Measurements from ENCODE around the gene GPR162.

The GPR162 gene

DNA sequence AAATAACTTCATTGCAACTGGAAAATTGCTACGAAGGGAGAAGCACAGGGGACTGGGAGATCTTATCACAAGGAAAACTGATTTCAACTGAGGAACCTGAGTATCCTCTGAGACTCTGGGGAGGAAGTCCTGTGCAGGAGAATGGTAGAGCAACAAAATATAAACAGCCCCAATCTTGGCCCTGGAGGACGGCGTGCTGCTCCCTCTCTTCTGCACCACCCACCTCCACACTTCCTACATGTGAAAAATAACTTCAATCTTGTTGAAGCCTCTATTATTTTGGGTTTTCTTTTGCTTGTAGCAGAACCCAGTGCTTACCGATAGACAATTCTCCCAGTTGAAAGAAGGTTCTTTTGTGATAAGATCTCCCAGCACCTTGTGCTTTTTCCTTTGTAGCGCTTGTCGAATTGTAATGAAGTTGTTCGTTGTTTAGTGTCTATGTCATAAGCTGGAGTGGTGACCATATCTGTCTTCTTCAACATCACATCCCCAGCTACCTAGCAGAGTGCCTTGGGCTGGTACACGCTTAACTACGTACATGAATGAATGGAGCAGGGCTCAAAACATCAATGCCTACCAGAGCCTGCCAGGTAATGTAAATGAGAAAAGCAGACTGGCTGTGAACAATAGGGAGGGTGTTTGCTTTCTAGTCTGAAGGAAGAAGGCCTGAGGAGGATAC, 35.1 kb upstream of the GPR162 start:
- no peak for DNase-seq (ENCODE audit: low read depth, low spot score)
- H3K27ac ChIP-seq = no peak overlapping the region

DNA sequence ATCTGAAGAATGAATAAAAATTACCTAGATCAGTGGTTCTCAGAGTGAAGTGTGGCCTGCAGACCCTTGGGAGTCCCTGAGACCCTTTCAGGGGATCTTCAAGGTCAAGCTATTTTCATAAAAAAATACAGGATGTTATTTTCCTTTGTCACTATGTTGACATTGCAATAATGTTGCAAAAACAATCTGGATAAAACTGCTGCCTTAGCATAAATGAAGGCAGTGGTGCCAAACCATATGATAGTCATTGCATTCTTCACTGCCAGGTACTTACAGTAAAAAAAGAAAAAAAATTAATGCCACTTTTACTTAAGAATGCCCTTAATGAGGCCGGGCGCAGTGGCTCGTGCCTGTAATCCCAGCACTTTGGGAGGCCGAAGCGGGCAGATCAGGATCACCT, 34.3 kb upstream of the GPR162 start:
- no peak overlapping the region for H3K27ac ChIP-seq
- DNase-seq (ENCODE audit: low read depth, low spot score) = no peak

DNA sequence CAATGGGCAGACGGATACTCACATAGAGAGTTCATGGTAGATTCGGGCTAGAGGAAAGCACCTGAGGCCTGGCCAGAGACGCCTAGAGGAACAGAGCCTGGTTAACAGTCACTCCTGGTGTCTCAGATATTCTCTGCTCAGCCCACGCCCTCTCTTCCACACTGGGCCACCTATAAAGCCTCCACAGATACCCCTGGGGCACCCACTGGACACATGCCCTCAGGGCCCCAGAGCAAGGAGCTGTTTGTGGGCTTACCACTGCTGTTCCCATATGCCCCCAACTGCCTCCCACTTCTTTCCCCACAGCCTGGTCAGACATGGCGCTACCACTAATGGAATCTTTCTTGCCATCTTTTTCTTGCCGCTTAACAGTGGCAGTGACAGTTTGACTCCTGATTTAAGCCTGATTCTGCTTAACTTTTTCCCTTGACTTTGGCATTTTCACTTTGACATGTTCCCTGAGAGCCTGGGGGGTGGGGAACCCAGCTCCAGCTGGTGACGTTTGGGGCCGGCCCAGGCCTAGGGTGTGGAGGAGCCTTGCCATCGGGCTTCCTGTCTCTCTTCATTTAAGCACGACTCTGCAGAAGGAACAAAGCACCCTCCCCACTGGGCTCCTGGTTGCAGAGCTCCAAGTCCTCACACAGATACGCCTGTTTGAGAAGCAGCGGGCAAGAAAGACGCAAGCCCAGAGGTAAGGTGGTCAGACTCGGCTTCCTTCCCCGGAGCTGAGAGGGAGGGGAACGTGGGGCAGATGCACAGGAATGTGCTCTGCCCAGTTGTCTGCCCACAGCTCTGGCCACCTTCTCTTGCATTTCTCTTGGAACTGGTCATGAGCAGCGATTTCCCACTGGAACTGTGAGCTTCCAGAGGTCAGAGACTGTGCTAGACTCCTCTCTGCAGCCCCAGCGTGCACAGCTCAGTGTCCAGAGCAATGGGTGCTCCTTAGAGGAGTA, 32.4 kb upstream of the GPR162 start, which contains the start of gene CD4:
Gene CD4, plus strand, starts transcription at position 557 of the 953 bp plus-strand sequence. CDS start 10,611 bp downstream, outside the sequence.
- no peak for DNase-seq (ENCODE audit: low read depth, low spot score)
- no peak within 1 kb of the TSS for H3K27ac ChIP-seq

DNA sequence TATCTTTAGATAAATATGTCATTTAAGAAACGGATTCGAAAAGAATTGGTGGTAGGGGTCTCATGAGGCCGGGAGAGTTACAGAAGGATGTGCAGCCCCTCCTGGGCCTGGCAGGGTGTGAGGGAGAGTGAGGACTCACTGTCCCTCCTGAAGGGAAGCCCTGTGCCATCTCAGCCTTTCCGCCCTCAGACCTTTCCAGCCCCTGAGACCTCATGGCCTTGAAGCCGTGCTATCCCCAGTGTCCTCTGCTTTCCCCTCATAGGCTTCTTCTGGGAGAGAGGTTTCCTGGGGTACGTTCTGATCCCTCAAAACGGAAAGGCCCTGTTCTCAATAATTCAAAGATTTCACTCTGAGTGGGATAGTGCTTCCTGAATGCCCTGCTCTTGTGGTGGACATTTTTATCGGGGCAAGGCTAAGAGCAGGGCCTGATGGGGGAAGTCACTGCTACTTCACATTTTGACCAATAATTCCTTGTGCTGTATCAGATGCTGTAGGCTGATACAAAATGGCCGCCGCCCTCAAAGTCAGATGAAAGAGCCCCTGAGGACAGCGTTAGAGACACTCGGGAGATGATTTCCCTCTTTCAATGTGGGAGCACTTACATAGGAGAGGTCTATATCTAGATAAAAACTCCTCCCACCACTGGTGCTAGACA, 31.0 kb upstream of the GPR162 start:
- no peak overlapping the region for H3K27ac ChIP-seq
- DNase-seq (ENCODE audit: low read depth, low spot score) = no peak

DNA sequence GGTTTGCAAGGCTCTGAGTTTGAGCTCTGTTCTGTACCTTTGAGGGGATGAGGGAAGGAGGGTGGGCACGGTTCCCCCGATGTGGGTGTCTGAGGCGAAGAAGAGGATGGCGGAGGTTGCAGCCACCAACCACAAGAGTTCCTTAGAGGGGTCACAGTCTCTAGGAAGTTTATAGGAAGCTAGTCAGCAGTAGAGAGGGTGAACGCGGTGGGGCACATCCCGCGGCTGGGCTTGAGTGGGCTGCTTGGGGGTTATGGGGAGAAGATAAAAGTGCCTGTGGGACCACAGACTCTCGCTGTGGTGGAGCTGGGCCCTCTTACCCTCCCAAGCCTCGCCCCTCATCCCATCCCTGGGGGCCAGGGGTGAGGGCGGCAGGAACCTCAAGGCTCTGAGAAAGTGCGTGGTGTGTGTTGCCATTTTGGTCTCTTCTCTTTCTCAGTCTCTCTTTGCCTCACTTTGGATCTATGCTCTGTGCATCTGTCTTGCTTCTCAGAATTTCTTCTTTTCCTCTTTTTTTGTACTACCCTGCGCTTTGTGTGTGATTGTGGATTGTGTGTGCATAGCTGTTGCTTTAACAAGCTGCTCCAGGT, 29.6 kb upstream of the GPR162 start:
- H3K27ac ChIP-seq = no peak overlapping the region
- DNase-seq (ENCODE audit: low read depth, low spot score) = no peak

DNA sequence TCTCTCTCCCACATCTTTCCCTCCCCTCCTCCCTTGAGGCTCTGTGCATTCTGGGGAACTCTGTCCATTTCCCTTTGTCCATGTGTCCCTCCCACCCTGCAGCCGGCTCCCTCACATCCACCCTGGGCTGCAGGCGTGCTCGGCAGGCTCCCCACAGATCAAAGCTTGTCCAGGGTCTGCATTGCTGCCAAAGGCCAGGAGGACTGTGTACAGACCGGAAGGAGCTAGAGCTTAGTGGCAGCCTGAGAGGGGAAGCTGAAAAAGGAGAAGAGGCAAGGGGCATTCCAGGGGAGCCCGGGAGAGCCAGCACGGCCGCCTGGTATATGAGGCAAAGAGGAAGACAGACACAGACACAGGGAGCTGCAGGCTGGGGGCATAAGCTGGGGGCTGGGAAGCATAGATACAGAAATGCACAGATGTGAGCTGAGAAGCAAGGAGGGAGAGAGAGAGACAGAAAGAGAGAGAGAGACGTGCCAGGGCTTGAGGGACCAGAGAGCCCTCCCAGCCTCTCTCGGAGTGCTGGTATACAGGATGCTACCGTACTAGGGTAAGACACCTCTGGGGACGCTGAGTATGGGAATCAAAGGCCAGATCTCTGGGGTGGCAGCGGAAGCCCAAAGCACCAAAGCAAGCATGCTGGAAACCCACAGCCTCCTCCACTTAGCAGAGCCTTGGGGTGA, 29.0 kb upstream of the GPR162 start:
- no peak for DNase-seq (ENCODE audit: low read depth, low spot score)

DNA sequence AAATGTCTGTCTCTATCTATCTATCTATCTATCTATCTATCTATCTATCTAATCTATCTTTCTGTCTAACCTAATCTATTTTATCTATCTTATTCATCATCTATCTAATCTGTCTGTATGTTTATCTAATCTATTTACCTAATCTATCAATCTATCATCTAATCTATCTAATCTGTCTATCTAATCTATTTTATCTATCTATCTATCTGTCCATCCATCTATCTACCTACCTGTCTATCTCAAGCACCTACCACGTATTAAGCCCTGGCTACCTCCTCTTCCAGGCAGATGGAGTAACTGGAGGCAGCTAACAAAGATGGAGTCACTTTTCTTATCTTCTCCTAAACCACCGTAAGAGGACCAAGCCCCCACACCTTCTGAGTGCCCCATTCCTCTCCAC, 26.5 kb upstream of the GPR162 start:
- H3K27ac ChIP-seq = no peak overlapping the region
- no peak for DNase-seq (ENCODE audit: low read depth, low spot score)

More for the DNA sequence above, 29.0 kb upstream of the GPR162 start:
- H3K27ac ChIP-seq = no peak overlapping the region

DNA sequence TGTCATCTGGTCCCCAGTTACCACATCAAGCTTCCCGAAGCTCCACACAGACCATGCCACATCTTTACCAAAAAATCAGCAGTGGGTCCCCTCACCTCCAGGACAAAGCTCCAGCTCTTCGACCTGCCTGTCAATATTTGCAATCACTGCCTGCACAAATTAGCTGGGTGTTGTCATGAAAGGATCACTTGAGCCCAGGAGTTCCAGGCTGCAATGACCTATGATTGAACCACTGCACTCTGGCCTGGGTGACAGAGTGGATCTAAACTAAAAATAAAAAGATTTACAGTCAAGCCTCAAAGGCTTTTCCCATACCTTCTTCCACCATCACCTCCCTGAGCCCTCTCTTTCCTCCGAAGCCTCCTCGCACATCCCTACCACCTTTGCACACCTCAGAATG, 25.0 kb upstream of the GPR162 start:
- H3K27ac ChIP-seq = no peak overlapping the region
- DNase-seq (ENCODE audit: low read depth, low spot score) = no peak

DNA sequence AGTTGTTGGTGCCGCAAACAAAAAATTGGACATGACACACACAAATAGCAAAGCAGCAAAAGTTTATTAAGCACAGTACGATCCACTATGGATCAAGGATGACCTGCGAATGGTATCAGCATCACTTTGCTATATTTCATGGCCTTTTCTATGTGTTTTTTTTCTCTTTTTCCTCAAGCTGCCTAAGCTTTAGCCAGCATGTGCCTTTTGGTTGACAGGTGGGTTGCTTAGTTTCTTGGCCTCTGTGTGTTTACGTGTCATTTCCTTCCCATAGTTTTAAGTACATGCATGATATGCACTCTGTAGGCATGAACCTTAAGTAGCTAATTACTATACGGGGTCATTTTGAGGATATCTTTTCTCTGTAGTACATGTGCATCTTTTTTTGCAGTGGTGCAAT, 22.5 kb upstream of the GPR162 start:
- H3K27ac ChIP-seq = no peak overlapping the region
- no peak for DNase-seq (ENCODE audit: low read depth, low spot score)

DNA sequence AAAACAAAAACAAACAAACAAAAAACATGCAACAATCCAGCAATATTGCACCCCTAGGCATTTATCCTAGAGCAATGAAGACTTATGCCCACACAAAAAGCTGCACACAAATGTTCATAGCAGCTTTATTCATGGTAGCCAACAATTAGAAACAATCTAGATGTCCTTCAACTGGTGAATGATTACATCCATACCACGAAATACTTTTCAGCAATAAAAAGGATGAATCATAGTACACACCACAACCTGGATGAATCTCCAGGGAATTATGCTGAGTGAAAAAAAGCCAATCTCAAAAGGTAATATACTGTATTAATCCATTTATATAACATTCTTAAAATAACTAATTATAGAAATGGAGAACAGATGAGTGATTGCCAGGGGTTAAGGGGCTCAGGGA, 14.5 kb upstream of the GPR162 start:
- H3K27ac ChIP-seq = no peak overlapping the region
- no peak for DNase-seq (ENCODE audit: low read depth, low spot score)

DNA sequence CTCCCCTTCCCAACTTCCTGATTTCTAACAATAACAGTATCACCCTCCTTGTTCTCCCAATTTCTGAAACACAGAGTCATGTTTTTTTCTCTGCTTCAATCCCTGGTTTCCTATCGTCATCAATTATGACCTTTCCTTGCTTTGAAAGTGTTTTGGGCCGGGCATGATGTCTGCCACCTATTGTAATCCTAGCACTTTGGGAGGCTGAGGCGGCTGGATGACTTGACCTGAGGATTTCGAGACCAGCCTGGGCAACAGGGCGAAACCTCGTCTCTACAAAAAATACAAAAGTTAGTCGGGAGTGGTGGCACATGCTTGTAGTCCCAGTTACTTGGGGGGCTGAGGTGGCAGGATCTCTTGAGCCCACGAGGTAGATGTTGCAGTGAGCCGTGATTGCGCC, 12.6 kb upstream of the GPR162 start:
- no peak for DNase-seq (ENCODE audit: low read depth, low spot score)

DNA sequence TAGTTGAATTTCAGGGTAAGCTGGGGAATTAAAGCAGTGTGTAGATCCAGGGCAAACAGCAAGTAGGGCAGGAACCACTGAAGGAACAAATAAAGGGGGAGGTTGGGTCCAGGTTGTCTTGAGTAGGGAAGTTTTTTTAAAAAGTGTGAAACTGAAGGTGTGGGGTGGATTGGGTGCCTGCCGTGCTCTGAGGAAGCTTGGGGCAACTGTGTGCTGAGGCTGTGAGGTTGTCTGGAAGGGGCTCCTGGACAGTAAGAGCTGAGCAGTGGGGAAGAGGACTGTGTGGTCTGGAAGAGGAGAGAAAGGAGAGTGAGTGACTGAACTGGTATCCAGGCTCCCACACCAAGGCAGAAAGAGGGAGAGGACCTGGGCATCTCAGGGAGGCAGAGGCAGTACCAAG, 10.9 kb upstream of the GPR162 start:
- no peak for DNase-seq (ENCODE audit: low read depth, low spot score)
- no peak overlapping the region for H3K27ac ChIP-seq

More for the DNA sequence above, 12.6 kb upstream of the GPR162 start:
- no peak overlapping the region for H3K27ac ChIP-seq

DNA sequence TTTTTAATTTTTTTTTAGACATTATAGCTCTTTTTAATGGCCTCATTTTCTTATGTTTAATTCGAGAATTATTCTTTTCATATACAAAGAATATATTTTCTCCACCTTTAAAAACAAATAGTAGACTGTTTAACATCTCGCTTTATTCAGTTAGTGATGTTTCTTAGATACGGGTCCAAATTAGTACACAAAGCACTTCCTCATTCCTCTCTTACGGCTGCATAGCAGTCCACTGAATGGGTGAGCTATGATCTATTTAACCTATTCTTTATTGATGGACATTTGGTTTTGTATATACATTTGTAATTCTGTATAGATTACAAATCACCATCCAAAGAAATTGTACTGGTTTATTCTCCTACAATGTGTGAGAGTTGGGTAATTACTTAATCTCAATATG, 8.3 kb upstream of the GPR162 start:
- no peak for DNase-seq (ENCODE audit: low read depth, low spot score)
- no peak overlapping the region for H3K27ac ChIP-seq

DNA sequence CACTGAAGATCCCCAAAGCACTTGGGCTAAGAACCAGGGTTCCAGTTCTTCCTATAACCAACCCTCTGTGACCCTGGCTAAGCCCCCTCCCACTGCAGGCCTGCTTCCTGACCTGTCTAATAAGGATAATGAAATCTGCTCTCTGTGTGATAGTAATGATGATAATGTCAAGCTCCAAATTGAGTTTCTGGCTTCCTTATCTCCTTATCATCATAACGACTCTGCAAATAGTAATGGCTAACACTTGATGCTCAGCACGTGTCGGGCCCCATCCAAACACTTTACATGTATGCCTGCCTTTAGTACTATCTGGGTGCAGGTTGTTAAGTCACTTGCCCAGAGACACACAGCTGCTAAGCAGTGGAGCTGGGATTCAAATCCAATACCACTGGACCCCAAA, 5.0 kb upstream of the GPR162 start:
- H3K27ac ChIP-seq = no peak overlapping the region
- DNase-seq (ENCODE audit: low read depth, low spot score) = no peak

DNA sequence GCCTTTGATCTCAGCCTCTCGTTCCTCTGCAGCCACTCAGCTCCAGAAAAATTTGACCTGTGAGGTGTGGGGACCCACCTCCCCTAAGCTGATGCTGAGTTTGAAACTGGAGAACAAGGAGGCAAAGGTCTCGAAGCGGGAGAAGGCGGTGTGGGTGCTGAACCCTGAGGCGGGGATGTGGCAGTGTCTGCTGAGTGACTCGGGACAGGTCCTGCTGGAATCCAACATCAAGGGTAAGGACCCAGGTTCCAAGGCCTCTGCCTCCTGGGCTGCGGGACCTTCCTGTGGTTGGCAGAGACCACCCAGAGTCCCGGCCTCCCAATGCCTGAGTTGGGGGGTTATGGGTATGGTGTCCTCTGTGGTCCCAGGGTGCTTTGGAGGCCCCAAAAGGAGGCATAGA, 4.5 kb upstream of the GPR162 start:
- no peak for DNase-seq (ENCODE audit: low read depth, low spot score)
- H3K27ac ChIP-seq = no peak overlapping the region

DNA sequence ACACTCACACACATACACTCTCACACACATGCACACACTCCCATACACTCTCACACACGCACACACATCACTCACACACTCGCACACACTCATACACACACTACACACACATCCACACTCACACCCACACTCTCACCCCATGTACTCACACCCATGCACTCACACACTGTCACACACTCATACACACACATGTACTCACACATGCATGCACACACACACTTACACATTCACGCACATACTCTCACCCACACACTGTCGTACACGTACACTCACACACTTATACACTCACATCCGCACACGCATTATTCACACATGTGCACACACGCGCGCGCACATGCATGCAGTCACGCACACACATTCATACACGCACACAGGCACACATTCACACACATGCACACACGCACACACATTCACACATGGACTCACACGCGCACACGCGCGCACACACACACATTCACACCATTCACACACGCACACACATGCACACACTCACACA, 3.9 kb upstream of the GPR162 start:
- DNase-seq (ENCODE audit: low read depth, low spot score) = no peak
- no peak overlapping the region for H3K27ac ChIP-seq

DNA sequence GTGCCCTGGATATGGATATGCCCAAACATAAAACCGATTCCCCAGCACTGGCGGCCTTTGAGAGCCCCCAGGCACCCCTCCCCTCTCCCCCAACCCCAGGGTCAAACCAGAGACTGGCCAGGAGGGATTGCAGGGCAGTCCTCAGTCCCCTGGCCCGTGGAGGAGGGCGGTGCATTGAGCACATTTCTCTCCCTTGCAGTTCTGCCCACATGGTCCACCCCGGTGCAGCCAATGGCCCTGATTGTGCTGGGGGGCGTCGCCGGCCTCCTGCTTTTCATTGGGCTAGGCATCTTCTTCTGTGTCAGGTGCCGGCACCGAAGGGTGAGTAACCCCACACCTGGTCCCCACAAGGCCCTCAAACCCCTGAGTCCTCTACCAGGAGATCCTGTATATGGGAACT, 3.4 kb upstream of the GPR162 start:
- DNase-seq (ENCODE audit: low read depth, low spot score) = no peak
- H3K27ac ChIP-seq = no peak overlapping the region

DNA sequence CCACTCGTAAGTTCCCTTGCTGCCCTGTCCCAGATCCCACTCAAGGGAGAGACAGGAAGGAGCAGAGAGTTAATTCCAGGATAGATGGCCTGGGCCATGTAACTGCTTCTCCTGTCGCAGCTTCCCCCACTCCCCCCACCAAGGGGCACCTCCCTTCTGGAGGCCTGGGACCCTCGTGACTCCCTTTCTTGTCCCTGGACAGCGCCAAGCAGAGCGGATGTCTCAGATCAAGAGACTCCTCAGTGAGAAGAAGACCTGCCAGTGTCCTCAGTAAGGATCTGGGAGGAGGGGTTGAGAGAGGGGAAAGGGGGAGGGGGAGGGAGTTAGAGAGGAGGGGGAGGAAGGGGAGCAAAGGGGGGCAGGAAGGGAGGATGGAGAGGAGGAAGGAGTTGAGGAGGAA, 3.0 kb upstream of the GPR162 start:
- no peak overlapping the region for H3K27ac ChIP-seq
- DNase-seq (ENCODE audit: low read depth, low spot score) = no peak

DNA sequence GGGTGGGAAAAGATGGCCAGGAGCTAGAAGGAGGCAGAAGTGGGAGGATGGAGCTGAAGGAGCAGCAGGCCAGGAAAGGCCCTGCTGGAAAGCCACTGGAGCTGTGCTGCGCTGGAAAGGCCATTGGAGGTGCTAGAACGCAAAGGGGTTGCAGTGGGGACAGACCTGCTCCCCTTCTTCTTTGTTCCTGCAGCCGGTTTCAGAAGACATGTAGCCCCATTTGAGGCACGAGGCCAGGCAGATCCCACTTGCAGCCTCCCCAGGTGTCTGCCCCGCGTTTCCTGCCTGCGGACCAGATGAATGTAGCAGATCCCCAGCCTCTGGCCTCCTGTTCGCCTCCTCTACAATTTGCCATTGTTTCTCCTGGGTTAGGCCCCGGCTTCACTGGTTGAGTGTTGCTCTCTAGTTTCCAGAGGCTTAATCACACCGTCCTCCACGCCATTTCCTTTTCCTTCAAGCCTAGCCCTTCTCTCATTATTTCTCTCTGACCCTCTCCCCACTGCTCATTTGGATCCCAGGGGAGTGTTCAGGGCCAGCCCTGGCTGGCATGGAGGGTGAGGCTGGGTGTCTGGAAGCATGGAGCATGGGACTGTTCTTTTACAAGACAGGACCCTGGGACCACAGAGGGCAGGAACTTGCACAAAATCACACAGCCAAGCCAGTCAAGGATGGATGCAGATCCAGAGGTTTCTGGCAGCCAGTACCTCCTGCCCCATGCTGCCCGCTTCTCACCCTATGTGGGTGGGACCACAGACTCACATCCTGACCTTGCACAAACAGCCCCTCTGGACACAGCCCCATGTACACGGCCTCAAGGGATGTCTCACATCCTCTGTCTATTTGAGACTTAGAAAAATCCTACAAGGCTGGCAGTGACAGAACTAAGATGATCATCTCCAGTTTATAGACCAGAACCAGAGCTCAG, 2.3 kb upstream of the GPR162 start:
- DNase-seq (ENCODE audit: low read depth, low spot score) = no peak
- H3K27ac ChIP-seq = no peak overlapping the region
